Liver (tissue), 9 donors: ENCODE measurements around the gene OBP2B. TPM values are rescaled to one million over a fixed set of nuclear protein-coding genes. Genes with fewer than 3 reads are reported as not detected.

Experiments
- DNase-seq: peaks from one replicate; pipeline ENCODE4 v3.0.0-alpha.2; 2017; ENCODE audit warnings: low spot score
- H3K27ac ChIP-seq, 2 donors: one replicate each; pipeline ENCODE4 v1.7.0; 2013; ENCODE audit warnings: inconsistent platforms in 2 of 2, low read length in 2 of 2, control low read depth in 1 of 2, low read depth in 1 of 2, mild to moderate bottlenecking in 1 of 2
- H3K27me3 ChIP-seq, 4 donors: one replicate each; pipeline versions ENCODE4 v1.6.1 to v1.7.0; 2013; ENCODE audit warnings: low read length in 3 of 4, inconsistent platforms in 1 of 4, mild to moderate bottlenecking in 1 of 4, moderate library complexity in 1 of 4; ENCODE audit not compliant: control insufficient read depth in 4 of 4, insufficient read depth in 4 of 4
- H3K36me3 ChIP-seq, 4 donors: one replicate each; pipeline versions ENCODE4 v1.6.1 to v1.7.0; 2013; ENCODE audit warnings: low read length in 3 of 4, mild to moderate bottlenecking in 3 of 4, low read depth in 1 of 4, moderate library complexity in 1 of 4; ENCODE audit not compliant: control insufficient read depth in 4 of 4, insufficient read depth in 3 of 4
- H3K4me1 ChIP-seq, 4 donors: one replicate each; pipeline versions ENCODE4 v1.6.1 to v1.7.0; 2013; ENCODE audit warnings: low read length in 3 of 4, mild to moderate bottlenecking in 3 of 4, moderate library complexity in 1 of 4; ENCODE audit not compliant: control insufficient read depth in 4 of 4, insufficient read depth in 4 of 4
- H3K4me3 ChIP-seq, 3 donors: one replicate each; pipeline versions ENCODE4 v1.6.1 to v1.7.0; 2013; ENCODE audit warnings: low read length in 3 of 3, control low read depth in 1 of 3, low read depth in 1 of 3, mild to moderate bottlenecking in 1 of 3
- H3K9ac ChIP-seq, 2 donors: one replicate each; pipeline ENCODE4 v1.7.0; 2013; ENCODE audit warnings: low read length in 2 of 2, mild to moderate bottlenecking in 2 of 2, moderate library complexity in 2 of 2, control low read depth in 1 of 2, low read depth in 1 of 2
- H3K9me3 ChIP-seq, 4 donors: one replicate each; pipeline versions ENCODE4 v1.6.1 to v1.7.0; 2013; ENCODE audit warnings: low read length in 3 of 4; ENCODE audit not compliant: control insufficient read depth in 4 of 4
- ATF3 ChIP-seq: IDR thresholded peaks from 2 replicates; pipeline ENCODE4 v1.6.1; 2016; ENCODE audit warnings: antibody characterized with exemption
- EGR1 ChIP-seq, 2 donors: IDR thresholded peaks; 2 replicates each; pipeline ENCODE4 v1.6.1; 2016 to 2018; ENCODE audit warnings: antibody characterized with exemption in 2 of 2, low read depth in 2 of 2
- FOXA1 ChIP-seq: IDR thresholded peaks from 2 replicates; pipeline ENCODE4 v1.6.1; 2016; ENCODE audit warnings: antibody characterized with exemption
- FOXA2 ChIP-seq: IDR thresholded peaks from 2 replicates; pipeline ENCODE4 v1.6.1; 2016; ENCODE audit warnings: antibody characterized with exemption
- GABPA ChIP-seq, 2 donors: IDR thresholded peaks in 1 of 2; conservative IDR thresholded peaks in 1 of 2; 2 replicates each; pipeline ENCODE4 v1.6.1; 2016; ENCODE audit warnings: antibody characterized with exemption in 2 of 2, mild to moderate bottlenecking in 1 of 2, moderate library complexity in 1 of 2
- HNF4A ChIP-seq, 2 donors: conservative IDR thresholded peaks; 2 replicates each; pipeline ENCODE4 v1.6.1; 2016; ENCODE audit warnings: antibody characterized with exemption in 2 of 2, mild to moderate bottlenecking in 2 of 2
- HNF4G ChIP-seq: IDR thresholded peaks from 2 replicates; pipeline ENCODE4 v1.6.1; 2016; ENCODE audit warnings: antibody characterized with exemption
- JUND ChIP-seq, 2 donors: IDR thresholded peaks; 2 replicates each; pipeline ENCODE4 v1.6.1; 2016; ENCODE audit warnings: antibody characterized with exemption in 2 of 2
- MAX ChIP-seq: IDR thresholded peaks from 2 replicates; pipeline ENCODE4 v1.6.1; 2016; ENCODE audit warnings: antibody characterized with exemption
- NR2F2 ChIP-seq: IDR thresholded peaks from 2 replicates; pipeline ENCODE4 v1.6.1; 2016; ENCODE audit warnings: antibody characterized with exemption
- RAD21 ChIP-seq, 2 donors: IDR thresholded peaks; 2 replicates each; pipeline ENCODE4 v1.6.1; 2016; ENCODE audit warnings: antibody characterized with exemption in 2 of 2, mild to moderate bottlenecking in 2 of 2
- RXRA ChIP-seq, 2 donors: IDR thresholded peaks; 2 replicates each; pipeline ENCODE4 v1.6.1; 2017 to 2018; ENCODE audit warnings: antibody characterized with exemption in 2 of 2, mild to moderate bottlenecking in 1 of 2
- SP1 ChIP-seq: IDR thresholded peaks from 2 replicates; pipeline ENCODE4 v1.6.1; 2018; ENCODE audit warnings: antibody characterized with exemption, mild to moderate bottlenecking
- TAF1 ChIP-seq: conservative IDR thresholded peaks from 2 replicates; pipeline ENCODE4 v1.6.1; 2016; ENCODE audit warnings: antibody characterized with exemption, mild to moderate bottlenecking
- YY1 ChIP-seq: IDR thresholded peaks from 2 replicates; pipeline ENCODE4 v1.6.1; 2016; ENCODE audit warnings: antibody characterized with exemption, mild to moderate bottlenecking
- ZBTB33 ChIP-seq: IDR thresholded peaks from 2 replicates; pipeline ENCODE4 v1.6.1; 2016; ENCODE audit warnings: antibody characterized with exemption
- WGBS: extraction: QIAGEN DNeasy Blood & Tissue Kit; methylation state at CpG from one replicate; pipeline ENCODE4 v1.1.7; 2013; 5-methylcytosine and 5-hydroxymethylcytosine counted together
- polyA plus RNA-seq, 2 donors: library from polyadenylated mRNA; stranded (reverse) in 1 of 2; unstranded in 1 of 2; fragments of 200-250 nt in 1 of 2; fragments of >200 nt in 1 of 2; fragmentation: Nextera tagmentation in 1 of 2; extraction: Ambion mirVana in 1 of 2; gene quantifications; one replicate each; pipeline versions ENCODE4 v1.2.1 to v1.2.3, GENCODE V29; 2013 to 2015
- total RNA-seq, 2 donors: library from RNA; depleted of rRNA; stranded (reverse); fragments of >200 nt; gene quantifications; one replicate each; pipeline ENCODE4 v1.2.3, GENCODE V29; 2014
- donor health status: healthy.
- donor health status: healthy.
- donor health status: healthy.
- donor health status: healthy.
- donor health status: healthy.

The OBP2B gene
- total and polyA plus RNA-seq, 4 donors: not detected

GRCh38 chr9:133246562-133246961 is 37.5 kb upstream of the OBP2B start (continued):
- no peak for TF ChIP-seq RAD21 (IDR thresholded peaks at IDR 0.05)
- no peak for TF ChIP-seq YY1
- TF ChIP-seq TAF1: no peak

GRCh38 chr9:133242991-133243390 is 33.9 kb upstream of the OBP2B start:
- no peaks in the 10 kb centered on the region for H3K36me3 ChIP-seq
- no peak overlapping the region for H3K4me3 ChIP-seq
- H3K27ac ChIP-seq: no peak overlapping the region
- no peaks in the 10 kb centered on the region for H3K9me3 ChIP-seq
- peaks cover 0 to 11% (median 7%) of the 10 kb centered on the region in 4 donors for H3K4me1 ChIP-seq
- 66% methylated on average over 8 of the region's 8 CpGs for WGBS
- no peak overlapping the region for H3K9ac ChIP-seq
- TF ChIP-seq HNF4G (no peak), RAD21 (IDR thresholded peaks at IDR 0.05) (no peak), YY1 (no peak), RXRA (IDR thresholded peaks at IDR 0.05) (no peak), SP1 (no peak), FOXA2 (no peak), FOXA1 (no peak), MAX (no peak), JUND (IDR thresholded peaks at IDR 0.05) (no peak)
- peaks cover 0 to 5% (median 0%) of the 10 kb centered on the region in 4 donors for H3K27me3 ChIP-seq
- no peak for DNase-seq

- peaks cover 0 to 5% (median 0%) of the 10 kb centered on the region in 4 donors for H3K27me3 ChIP-seq
- TF ChIP-seq RXRA (IDR thresholded peaks at IDR 0.05) (no peak), SP1 (no peak), GABPA (IDR thresholded peaks at IDR 0.05 in 1 of 2, conservative IDR thresholded peaks at IDR 0.05 in 1 of 2) (no peak), TAF1 (no peak), ZBTB33 (no peak), HNF4A (conservative IDR thresholded peaks at IDR 0.05) (no peak), ATF3 (no peak), HNF4G (no peak), FOXA1 (no peak), FOXA2 (no peak), YY1 (no peak), EGR1 (IDR thresholded peaks at IDR 0.05; ENCODE audit: low read depth in 2 of 2) (no peak), JUND (IDR thresholded peaks at IDR 0.05) (no peak)
- no peak overlapping the region for H3K27ac ChIP-seq
- no peak overlapping the region for H3K4me3 ChIP-seq
- no peaks in the 10 kb centered on the region for H3K9me3 ChIP-seq
- peaks cover 0 to 12% (median 7%) of the 10 kb centered on the region in 4 donors for H3K4me1 ChIP-seq
- H3K36me3 ChIP-seq: no peaks in the 10 kb centered on the region
- H3K9ac ChIP-seq: no peak overlapping the region
- no peak for DNase-seq
- 86% methylated on average over 14 of the region's 14 CpGs for WGBS
Measured at GRCh38 chr9:133242241-133242640, 33.2 kb upstream of the OBP2B start.

GRCh38 chr9:133239533-133240090 is 30.6 kb upstream of the OBP2B start:
- H3K9ac ChIP-seq: no peak overlapping the region
- peaks cover 0 to 12% (median 7%) of the 10 kb centered on the region in 4 donors for H3K4me1 ChIP-seq
- H3K4me3 ChIP-seq: no peak overlapping the region
- WGBS: 85% methylated on average over 18 of the region's 18 CpGs
- TF ChIP-seq SP1: no peak
- TF ChIP-seq NR2F2: no peak
- no peak for TF ChIP-seq ZBTB33
- TF ChIP-seq TAF1: no peak
- no peak for TF ChIP-seq GABPA (IDR thresholded peaks at IDR 0.05 in 1 of 2, conservative IDR thresholded peaks at IDR 0.05 in 1 of 2)
- TF ChIP-seq ATF3: no peak
- H3K36me3 ChIP-seq: no peaks in the 10 kb centered on the region
- no peaks in the 10 kb centered on the region for H3K9me3 ChIP-seq
- H3K27me3 ChIP-seq: peaks cover 0 to 5% (median 0%) of the 10 kb centered on the region in 4 donors
- DNase-seq: no peak
- no peak overlapping the region for H3K27ac ChIP-seq
